SK-N-SH (cell line): ENCODE data around the gene TMEM60. TPM values are rescaled to one million over a fixed set of nuclear protein-coding genes. Genes with fewer than 3 reads are reported as not detected.
A peak's percentile ranks its signal among the peaks of the same experiment; 100 is the strongest.

Experiments
- CTCF ChIA-PET: fragments of 300-600, 350-600 bp; formaldehyde crosslinking; extraction: SDS; loops from one replicate; lab custom pipeline; 2021; lab: Yijun Ruan, JAX
- POLR2A ChIA-PET: fragments of 350-600 bp; sonication (Branson Sonifier 250); formaldehyde crosslinking; extraction: SDS; loops from one replicate; lab custom pipeline; 2020; ENCODE audit warnings: antibody characterized with exemption, inconsistent platforms; lab: Yijun Ruan, JAX
- DNase-seq: peaks from one replicate; pipeline ENCODE4 v3.0.0; 2012
- H2AFZ ChIP-seq: fragments of 200-600 bp; sonication (generic); 2 replicates; pipeline ENCODE4 v1.8.1; 2016; ENCODE audit warnings: antibody characterized with exemption, mild to moderate bottlenecking, low read depth
- H3F3A ChIP-seq: fragments of 200-600 bp; sonication (generic); replicated peaks from 2 replicates; pipeline ENCODE3; 2016; ENCODE audit warnings: antibody characterized with exemption, mild to moderate bottlenecking; ENCODE audit not compliant: insufficient read depth
- H3K27ac ChIP-seq, 2 experiments: fragments of 200-500 bp in 1 of 2; fragments of 200-600 bp in 1 of 2; sonication (Bioruptor generic) in 1 of 2; sonication (generic), shearing (Covaris generic) in 1 of 2; 2 replicates each; pipeline versions ENCODE4 v1.5.1 to v1.6.1; 2014 to 2016; ENCODE audit warnings: low read depth in 2 of 2, inconsistent platforms in 1 of 2, low read length in 1 of 2, mild to moderate bottlenecking in 1 of 2, mixed read lengths in 1 of 2
- H3K27me3 ChIP-seq: fragments of 200-600 bp; sonication (generic), shearing (Covaris generic); 2 replicates; pipeline ENCODE4 v1.6.1; 2016; ENCODE audit warnings: mixed run types; ENCODE audit not compliant: insufficient read depth
- H3K36me3 ChIP-seq, 2 experiments: fragments of 200-500 bp in 1 of 2; fragments of 200-600 bp in 1 of 2; sonication (Bioruptor generic) in 1 of 2; sonication (generic) in 1 of 2; replicated peaks in 1 of 2; 2 replicates each; pipeline versions ENCODE3 to v1.5.1; 2014 to 2016; ENCODE audit warnings: low read length in 1 of 2, mild to moderate bottlenecking in 1 of 2; ENCODE audit not compliant: insufficient read depth in 2 of 2, control insufficient read depth in 1 of 2
- H3K4me1 ChIP-seq, 2 experiments: fragments of 200-500 bp in 1 of 2; fragments of 200-600 bp in 1 of 2; sonication (Bioruptor generic) in 1 of 2; sonication (generic), shearing (Covaris generic) in 1 of 2; 2 replicates each; pipeline versions ENCODE4 v1.5.1 to v1.6.1; 2014 to 2016; ENCODE audit warnings: low read depth in 1 of 2, low read length in 1 of 2, mixed run types in 1 of 2; ENCODE audit not compliant: insufficient read depth in 2 of 2, control insufficient read depth in 1 of 2
- H3K4me2 ChIP-seq: fragments of 200-600 bp; sonication (generic), shearing (Covaris generic); 2 replicates; pipeline ENCODE4 v1.6.1; 2017; ENCODE audit warnings: mixed run types
- H3K4me3 ChIP-seq, 2 experiments: fragments of 200-500 bp in 1 of 2; fragments of 200-600 bp in 1 of 2; sonication (Bioruptor generic) in 1 of 2; sonication (generic), shearing (Covaris generic) in 1 of 2; 2 replicates each; pipeline versions ENCODE4 v1.5.1 to v1.8.1; 2014 to 2016; ENCODE audit warnings: low read depth in 2 of 2, inconsistent platforms in 1 of 2, low read length in 1 of 2, mild to moderate bottlenecking in 1 of 2, mixed read lengths in 1 of 2, moderate library complexity in 1 of 2
- H3K79me2 ChIP-seq: fragments of 200-600 bp; sonication (generic); 2 replicates; pipeline ENCODE4 v1.8.1; 2017; ENCODE audit warnings: mild to moderate bottlenecking; ENCODE audit not compliant: insufficient read depth
- H3K9ac ChIP-seq: fragments of 200-600 bp; sonication (generic); 2 replicates; pipeline ENCODE4 v1.6.1; 2017; ENCODE audit warnings: mixed run types
- H3K9me2 ChIP-seq: fragments of 200-600 bp; sonication (generic); 2 replicates; pipeline ENCODE4 v1.6.1; 2017; ENCODE audit warnings: mixed run types
- H3K9me3 ChIP-seq: fragments of 200-600 bp; sonication (generic); 2 replicates; pipeline ENCODE4 v1.6.1; 2017; ENCODE audit warnings: mixed run types, mild to moderate bottlenecking, moderate library complexity
- H4K20me1 ChIP-seq: fragments of 200-600 bp; sonication (generic); 2 replicates; pipeline ENCODE4 v1.6.1; 2017; ENCODE audit warnings: mild to moderate bottlenecking, mixed run types; ENCODE audit not compliant: insufficient read depth
- CHD2 ChIP-seq: fragments of 150-350 bp; IDR thresholded peaks from 2 replicates; pipeline ENCODE4 v1.6.1; 2018; ENCODE audit warnings: low read length; ENCODE audit not compliant: partially characterized antibody
- CTCF ChIP-seq: fragments of 200-600 bp; sonication (generic); IDR thresholded peaks from 2 replicates; pipeline ENCODE4 v1.6.1; 2017; ENCODE audit warnings: antibody characterized with exemption, mild to moderate bottlenecking, moderate library complexity
- GATA2 ChIP-seq: sonication (generic); formaldehyde crosslinking; IDR thresholded peaks from 2 replicates; pipeline ENCODE4 v1.5.0; 2020; ENCODE audit warnings: mild to moderate bottlenecking, missing genetic modification reagents
- MAX ChIP-seq: IDR thresholded peaks from 2 replicates; pipeline ENCODE4 v1.4.0; 2012; ENCODE audit warnings: low read depth
- MXI1 ChIP-seq: IDR thresholded peaks from 2 replicates; pipeline ENCODE4 v1.6.1; 2012; ENCODE audit warnings: mild to moderate bottlenecking, low read depth, low read length, improper control_type of control experiment
- REST ChIP-seq: IDR thresholded peaks from 2 replicates; pipeline ENCODE4 v1.6.1; 2012; ENCODE audit warnings: mild to moderate bottlenecking, low read depth, low read length, moderate library complexity
- SIN3A ChIP-seq: IDR thresholded peaks from 2 replicates; pipeline ENCODE4 v1.6.1; 2012; ENCODE audit warnings: low read depth, mild to moderate bottlenecking, low read length, moderate library complexity, borderline replicate concordance
- USF1 ChIP-seq: IDR thresholded peaks from 2 replicates; pipeline ENCODE4 v1.4.0; 2012; ENCODE audit warnings: low read depth, borderline replicate concordance
- WGBS: methylation state at CpG from one replicate; pipeline ENCODE4 v1.1.6; 2017; ENCODE audit warnings: low lambda C conversion rate; 5-methylcytosine and 5-hydroxymethylcytosine counted together
- polyA plus RNA-seq, 3 experiments: library from polyadenylated mRNA; depleted of rRNA; stranded (reverse); fragments of >200 nt; gene quantifications; 2 replicates each; pipeline ENCODE4 v1.2.3, GENCODE V29; 2012

The TMEM60 gene
- polyA plus RNA-seq, 1 of the 3 experiments (the other 2 are of a cell fraction) = 24.8 TPM

- DNase-seq = peak; percentile 79
- Histone ChIP-seq H3K9me2 (no peaks in the 10 kb centered on the region), H3K4me2 (peak overlapping the region; percentile 84), H3F3A (peaks cover 18% of the 10 kb centered on the region), H4K20me1 (0 out of 2 replicates have a peak, but pooled peaks cover 4% of the 10 kb centered on the region), H3K36me3 (peaks cover 5 to 11% of the 10 kb centered on the region in 2 experiments), H3K27me3 (no peaks in the 10 kb centered on the region), H3K27ac (peak overlapping the region; percentile 74 to 92), H3K4me3 (peak overlapping the region; percentile 76 to 87), H2AFZ (peak overlapping the region; percentile 88), H3K4me1 (peaks cover 9 to 18% of the 10 kb centered on the region in 2 experiments; a peak in 3 of 4 replicates), H3K79me2 (peaks cover 92% of the 10 kb centered on the region), H3K9me3 (no peaks in the 10 kb centered on the region), H3K9ac (peak overlapping the region; percentile 79)
- ChIA-PET CTCF (interaction anchor here (0.7 to 3.0 kb wide), 22 partner anchors 11 to 971 kb away, joined by 3 to 9 read pairs (median 4); no protein-coding TSS in a partner anchor), POLR2A (interaction anchor here (1.0 to 1.4 kb wide), 3 partner anchors 14 to 102 kb away, joined by 3 to 7 read pairs (median 3); partner anchors contain the start of gene RSBN1L)
- whole genome bisulfite sequencing = 3% methylated on average over 37 of the region's 55 CpGs
- TF ChIP-seq MXI1 = peak; percentile 93
- TF ChIP-seq CTCF = peak; percentile 21; the same call in 1 of the 2 replicates
- TF ChIP-seq SIN3A = 0 out of 2 replicates have a peak, but pooled peaks have one; percentile 64
- TF ChIP-seq CHD2 = peak; percentile 43
- TF ChIP-seq GATA2 (CRISPR knock-in tag) = no peak
- TF ChIP-seq REST = 0 out of 2 replicates have a peak, but pooled peaks have one; percentile 15
- no peak for TF ChIP-seq USF1
- peak; percentile 62 for TF ChIP-seq MAX
These were observed 1.1 kb upstream of the TMEM60 start for GRCh38 chr7:77799078-77799964.
